NCI-H2081 (cell line): ENCODE results near the gene C1orf198.

Experiments
- DNase-seq, 2 experiments: peaks; one replicate each; lab custom pipeline; 2025; lab: John Stamatoyannopoulos, UW

Gene C1orf198

DNA sequence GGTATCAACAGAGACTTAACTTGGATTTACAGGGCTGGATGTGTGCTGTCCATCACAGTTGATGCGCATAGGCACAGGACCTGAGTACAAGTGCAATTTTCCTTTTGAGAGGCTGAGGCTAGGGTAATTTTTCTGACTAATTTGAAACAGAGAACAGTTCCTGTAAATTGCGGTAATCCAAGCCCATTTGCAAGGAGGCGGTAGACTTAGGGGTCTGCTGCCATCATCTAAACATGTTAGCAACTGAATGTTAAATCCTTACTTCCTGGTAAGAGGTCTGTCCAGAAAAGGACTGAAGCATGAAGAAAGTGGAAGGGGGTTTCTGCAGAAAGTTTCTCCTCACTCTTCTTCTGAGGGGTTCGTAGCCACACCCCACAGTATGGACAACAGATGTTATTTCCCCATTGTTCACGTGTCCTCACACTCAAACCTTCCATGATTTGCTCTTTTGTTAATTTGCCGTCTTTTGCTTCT, 23.7 kb upstream of the C1orf198 start:
- DNase-seq: no peak

GRCh38 chr1:230891413-230891812, 23.1 kb upstream of the C1orf198 start:
- no peak for DNase-seq

- DNase-seq: no peak
These were observed 16.3 kb upstream of the C1orf198 start for GRCh38 chr1:230884646-230885045.

DNA sequence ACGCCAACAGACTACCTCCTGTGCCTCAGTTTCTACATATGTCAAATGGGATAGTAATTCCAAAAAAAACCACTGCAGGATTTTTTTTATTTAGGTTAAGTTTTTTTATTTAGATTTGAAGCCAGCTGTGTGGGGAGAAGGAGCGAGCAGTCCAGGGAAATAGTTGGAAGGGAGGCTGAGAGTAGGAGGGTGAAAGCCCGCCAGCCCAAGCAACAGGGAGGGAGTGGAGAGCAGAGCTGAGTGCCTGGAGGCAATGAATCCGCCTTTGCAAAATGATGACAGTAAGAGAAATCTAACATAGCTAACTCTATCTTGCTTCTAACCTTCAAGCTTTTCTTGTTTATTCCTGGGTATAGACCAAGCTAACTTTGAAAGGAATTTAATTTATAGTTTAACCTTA, 15.6 kb upstream of the C1orf198 start:
- DNase-seq: no peak

GRCh38 chr1:230879778-230880177, 11.5 kb upstream of the C1orf198 start:
- DNase-seq: no peak

GRCh38 chr1:230878591-230878990, 10.3 kb upstream of the C1orf198 start:
- no peak for DNase-seq

GRCh38 chr1:230877924-230878590, 9.7 kb upstream of the C1orf198 start:
- no peak for DNase-seq

- no peak for DNase-seq
These were observed 9.0 kb upstream of the C1orf198 start for GRCh38 chr1:230877146-230877923.

DNA sequence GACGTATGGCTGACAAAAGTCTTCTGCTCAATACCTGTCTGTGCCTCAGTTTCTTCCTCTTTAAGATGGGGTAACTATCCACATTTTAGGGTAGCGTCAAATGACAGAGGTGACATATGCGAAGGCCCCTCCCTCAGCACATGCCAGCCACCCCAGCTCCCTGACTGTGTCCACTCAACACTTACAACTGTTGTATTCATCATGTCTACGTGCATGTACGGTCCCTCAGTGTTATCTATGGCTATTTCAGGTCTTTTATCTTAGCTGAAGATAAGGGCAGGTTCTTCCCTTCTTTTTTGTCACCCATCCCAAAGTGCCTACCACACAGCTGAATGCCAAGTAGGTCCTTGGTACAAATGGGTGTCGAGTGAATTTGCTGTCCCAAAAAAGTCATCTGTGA, 8.3 kb upstream of the C1orf198 start:
- no peak for DNase-seq

DNA sequence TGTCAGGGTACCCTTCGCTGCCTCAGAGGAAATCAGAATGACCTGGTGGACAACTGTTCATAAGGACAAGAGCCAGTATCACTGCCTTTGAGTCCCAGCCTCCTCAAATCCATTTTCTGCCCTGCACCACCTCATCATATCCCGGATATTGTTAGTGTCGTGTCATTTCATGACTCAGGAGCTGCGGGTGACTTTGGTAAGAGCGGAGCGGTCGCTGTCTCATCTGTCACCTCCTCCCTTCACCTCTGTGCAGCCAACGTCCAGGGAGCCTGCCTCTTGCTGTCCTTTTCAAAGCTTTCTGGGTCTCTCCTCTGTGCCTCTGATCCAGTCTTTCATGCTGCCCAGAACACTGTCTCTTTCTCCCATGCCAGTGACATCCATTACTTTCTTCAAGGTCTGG, 7.0 kb upstream of the C1orf198 start:
- no peak for DNase-seq

- DNase-seq: no peak
These were observed 2.6 kb upstream of the C1orf198 start for GRCh38 chr1:230870916-230871315.

DNA sequence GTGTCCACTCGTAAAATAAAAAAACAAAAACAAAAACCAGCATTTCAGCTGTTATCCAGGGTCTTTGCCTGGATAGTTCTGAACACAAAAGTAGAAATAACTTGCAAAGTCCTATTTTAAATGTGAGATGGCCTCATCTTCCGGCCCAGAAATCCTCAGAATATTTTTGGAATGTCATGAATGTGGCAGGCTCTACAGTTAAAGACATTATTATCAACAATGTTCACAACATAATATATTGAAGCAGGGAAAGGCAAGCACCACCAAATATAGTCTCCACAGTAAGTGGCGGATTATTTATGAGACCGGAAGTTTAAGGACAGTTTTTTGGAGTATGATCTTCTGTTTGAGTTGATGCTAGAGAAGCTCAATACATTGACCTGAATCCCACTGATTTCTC, 1.2 kb upstream of the C1orf198 start:
- no peak for DNase-seq

- DNase-seq: peak; percentile 65 to 78
These were observed 540 bp upstream of the C1orf198 start for GRCh38 chr1:230868736-230869385.

DNA sequence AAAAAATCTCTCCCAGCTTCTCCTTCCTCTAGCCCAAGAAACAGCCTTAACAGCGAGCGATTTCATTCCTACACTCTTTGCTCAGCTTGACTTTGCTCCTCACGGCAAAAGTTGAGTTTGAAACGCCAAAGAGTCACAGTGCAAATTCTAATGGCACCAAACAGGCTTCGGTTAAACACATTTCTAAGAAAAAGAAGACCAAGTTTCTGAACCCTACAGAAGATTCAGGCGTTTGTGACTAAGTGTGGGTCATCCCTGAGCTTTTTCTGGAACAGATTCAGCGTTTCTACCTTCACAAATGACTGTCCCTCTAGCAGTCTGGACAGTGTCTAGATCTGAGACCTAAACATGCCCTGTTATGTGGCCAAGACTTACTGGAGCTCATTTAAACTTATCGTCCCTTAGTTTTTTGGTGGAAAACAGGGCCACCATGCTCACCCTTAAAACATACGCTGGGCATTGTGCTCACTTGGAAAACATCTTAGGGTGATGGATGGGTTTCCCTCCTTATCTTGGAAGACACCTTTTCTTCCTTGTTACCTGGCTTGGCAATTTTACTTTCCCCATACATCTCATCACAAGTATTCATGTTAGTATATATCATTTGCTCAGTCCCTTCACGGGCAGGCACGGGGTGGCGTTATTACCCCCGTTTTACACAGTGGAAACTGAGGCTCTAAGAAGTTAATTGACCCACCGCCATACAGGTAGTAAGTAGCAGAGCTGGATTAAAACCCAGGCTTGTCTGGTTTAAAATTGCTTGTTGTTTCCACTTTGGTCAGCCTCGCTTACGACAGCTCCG, 1.0 kb downstream of the C1orf198 start:
- peak in 1 of 2 experiments; percentile 33 for DNase-seq

DNA sequence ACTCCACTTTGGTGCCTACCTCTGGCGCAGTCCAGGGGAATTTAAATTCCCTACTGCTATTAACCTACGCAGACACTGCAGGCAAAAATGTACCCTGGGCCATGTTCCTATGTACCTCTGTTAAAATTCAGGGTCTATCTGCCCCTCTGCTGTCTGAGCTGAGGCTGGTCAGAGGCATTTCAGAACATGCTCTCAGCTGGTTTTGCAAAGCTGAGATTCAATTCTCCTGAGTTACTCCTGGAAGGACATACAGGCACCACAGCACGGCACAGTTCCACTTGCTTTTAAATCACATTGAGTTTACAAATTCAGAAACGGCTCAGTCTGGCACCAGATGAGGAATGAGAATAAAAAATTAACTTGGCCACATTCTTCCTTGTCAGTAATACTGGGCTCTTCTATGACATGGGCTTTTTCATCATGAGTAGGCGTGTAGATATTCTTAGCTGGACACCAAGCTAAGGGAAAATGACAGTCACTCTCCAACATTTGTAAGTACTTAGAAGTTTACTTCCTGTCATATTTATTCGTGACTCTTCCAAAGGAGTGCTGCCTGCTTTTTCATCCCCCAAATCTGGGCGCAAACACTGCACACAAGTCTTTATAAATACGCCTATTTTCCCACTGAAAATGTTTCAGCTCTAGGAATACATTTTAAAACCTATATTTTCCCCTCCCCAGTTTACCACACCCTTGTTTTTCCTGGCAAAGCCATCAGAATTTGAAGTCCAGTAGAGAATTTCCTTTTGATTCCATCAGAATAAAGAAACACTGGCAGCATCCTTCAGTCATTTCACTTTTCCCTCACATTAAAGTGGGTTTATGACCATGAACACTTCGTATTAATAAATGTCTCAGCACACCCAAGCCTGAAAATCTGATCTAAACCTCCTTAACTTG, 1.9 kb downstream of the C1orf198 start:
- no peak for DNase-seq

DNA sequence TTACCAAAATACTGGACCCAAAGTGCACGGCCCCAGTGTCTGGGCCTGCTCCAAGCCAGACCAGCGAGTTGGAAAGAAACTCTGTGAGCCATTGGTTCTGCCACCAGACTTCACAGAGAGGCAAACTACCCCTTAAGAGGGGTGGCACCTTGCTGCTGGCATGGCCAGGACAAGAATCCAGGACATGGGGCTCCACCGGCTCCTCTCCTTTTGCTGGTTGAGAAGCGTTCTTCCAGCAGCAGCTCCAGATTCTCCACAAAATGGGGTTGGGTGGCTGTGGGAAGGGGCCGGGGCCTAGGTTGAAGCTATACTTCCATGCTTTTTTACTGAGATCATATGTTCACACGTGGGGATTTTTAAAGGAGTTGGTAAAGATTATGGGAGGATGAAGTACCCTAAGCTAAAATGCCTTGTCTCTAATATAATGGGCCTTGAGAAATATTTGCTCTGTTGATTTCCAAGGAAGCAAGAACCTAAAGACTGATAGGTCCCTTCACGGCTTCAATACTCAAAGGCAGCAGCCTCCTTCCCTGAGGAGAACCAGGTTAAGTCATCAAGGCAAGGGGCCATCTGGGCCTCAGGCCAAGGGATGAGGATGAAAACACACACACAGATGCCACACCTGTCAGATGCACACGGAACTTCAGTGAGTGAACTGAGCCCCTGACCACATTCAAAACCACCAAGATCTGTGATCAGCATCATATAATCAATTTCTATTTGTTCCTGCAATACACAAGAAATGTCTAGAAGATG, 3.1 kb downstream of the C1orf198 start:
- no peak for DNase-seq

DNA sequence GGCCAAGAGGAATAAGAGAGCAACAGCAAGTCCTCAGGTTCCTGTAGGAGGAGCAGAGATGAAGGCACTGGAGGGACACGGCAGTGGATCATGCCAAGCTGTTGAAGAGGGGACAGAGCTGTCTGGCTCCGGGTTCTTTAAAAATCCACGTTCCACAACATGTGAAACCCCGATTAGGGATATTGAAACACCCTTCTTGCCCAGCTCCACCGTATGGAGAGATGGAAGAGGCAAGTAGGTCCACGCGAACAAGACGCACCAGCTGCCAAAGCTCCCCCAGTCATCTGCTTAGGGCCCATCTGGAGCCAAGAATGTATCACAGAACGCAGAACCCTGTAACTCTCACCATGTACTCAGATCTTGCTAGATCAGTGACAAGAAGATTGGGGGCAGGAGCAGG, 3.9 kb downstream of the C1orf198 start:
- no peak for DNase-seq

GRCh38 chr1:230863449-230863848, 4.9 kb downstream of the C1orf198 start:
- no peak for DNase-seq

- DNase-seq: no peak
These were observed 6.2 kb downstream of the C1orf198 start for GRCh38 chr1:230861970-230862595.

GRCh38 chr1:230861489-230861888, 6.8 kb downstream of the C1orf198 start:
- DNase-seq: no peak
